Prostate gland (tissue), 2 donors: Measurements from ENCODE around the gene NKX2-1.

Source experiments
- CTCF ChIP-seq, 4 experiments: fragments of 200-600 bp in 2 of 4; fragments of 450-650 bp in 2 of 4; sonication (generic) in 2 of 4; IDR thresholded peaks; 1 replicate in 3 of 4; 2 replicates in 1 of 4; pipeline ENCODE4 v1.5.1; 2016 to 2019; ENCODE audit warnings: antibody characterized with exemption in 4 of 4, mild to moderate bottlenecking in 2 of 4, moderate library complexity in 2 of 4
- POLR2A ChIP-seq: fragments of 450-650 bp; IDR thresholded peaks from one replicate; pipeline ENCODE4 v1.6.1; 2016; ENCODE audit warnings: antibody characterized with exemption, mild to moderate bottlenecking

- TF ChIP-seq CTCF (IDR thresholded peaks at IDR 0.05) = no peak
- no peak for TF ChIP-seq POLR2A
Observed at GRCh38 chr14:36506732-36507614, 13.1 kb downstream of the NKX2-1 start.
